GM18526 (cell line): ENCODE data around the gene ASTL.

Source experiments
- POLR2A ChIP-seq: IDR thresholded peaks from 3 replicates; pipeline ENCODE4 v1.6.1; 2011; ENCODE audit not compliant: insufficient read length; ENCODE audit errors: extremely low read depth

Gene ASTL

DNA sequence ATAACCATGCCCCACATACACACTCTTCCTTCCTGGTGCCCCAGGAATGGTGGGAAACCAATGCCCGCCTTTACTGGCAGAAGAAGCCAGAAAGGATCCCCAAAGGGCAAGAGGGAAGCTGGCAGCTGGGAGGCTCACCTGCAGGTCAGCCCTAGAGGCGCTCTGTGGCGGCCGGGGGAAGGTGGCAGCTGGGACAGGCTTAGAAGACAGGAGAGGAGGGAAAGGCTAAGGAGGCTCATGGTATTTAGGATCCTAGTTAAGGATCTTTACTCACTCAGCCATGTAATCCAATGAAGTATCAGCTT, 45.8 kb downstream of the ASTL start:
- no peak for TF ChIP-seq POLR2A

- TF ChIP-seq POLR2A = no peak
These were observed 46.4 kb downstream of the ASTL start for GRCh38 chr2:96091711-96092572.

DNA sequence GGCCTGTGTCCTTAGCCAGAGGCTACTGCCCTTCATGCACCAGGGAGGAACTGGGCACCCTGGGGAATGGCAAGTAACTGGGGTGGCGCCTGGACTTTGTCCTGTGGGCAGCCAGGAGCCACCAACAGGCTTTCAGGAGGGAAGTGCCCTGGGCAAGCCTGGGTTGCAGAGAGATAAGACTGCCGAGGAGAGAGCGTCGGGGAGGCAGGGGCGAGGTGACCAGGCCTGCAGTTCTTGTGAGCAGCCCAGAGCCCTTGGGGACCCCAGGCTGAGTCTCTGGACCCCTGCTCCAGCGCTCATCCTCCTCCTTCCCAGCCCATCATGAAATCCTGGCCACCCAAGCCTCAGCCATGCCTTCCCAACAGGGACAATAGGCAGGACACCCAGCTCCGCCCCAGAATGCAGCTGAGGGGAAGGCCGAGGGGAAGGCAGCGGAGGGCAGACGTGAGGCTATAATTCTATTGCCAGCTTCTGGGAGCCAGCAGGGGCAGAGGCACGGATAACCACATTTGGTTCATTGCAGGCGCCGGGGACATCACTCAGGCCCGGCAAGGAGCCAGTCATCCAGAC, 47.1 kb downstream of the ASTL start:
- TF ChIP-seq POLR2A = no peak

DNA sequence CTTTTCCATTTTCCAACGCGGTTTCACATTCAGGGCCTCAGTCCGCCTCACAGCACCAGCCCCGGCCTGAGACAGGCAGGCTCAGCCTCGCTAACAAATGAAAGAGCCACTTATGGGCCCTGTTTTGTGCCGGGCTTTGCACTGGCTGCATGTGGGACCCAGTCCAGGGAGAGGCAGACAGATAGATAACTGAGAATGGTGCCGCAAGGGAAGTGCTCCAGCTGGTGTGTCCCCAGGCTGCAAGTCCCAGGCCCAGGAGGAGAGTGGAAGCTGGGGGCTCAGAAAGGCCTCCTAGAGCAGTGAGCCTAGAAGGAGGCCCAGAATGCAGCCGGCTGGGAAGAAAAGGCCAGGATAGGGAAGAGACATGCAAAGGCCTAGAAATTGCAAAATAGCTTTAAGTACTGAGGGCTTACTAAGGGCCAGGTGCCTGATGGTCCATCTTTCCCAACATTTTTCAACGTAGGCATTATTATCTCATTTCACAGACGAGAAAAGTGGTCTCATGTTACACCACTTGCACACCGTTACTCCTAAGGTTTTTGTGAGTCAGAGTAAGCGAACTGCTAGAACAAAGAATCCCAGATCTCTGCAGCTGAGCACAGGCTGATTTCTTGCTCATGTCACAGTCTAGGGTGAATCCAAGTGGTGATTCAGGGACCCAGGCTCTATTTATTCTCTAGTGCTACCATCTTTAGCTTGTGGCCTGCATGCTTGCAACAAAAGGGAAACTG, 47.9 kb downstream of the ASTL start:
- no peak for TF ChIP-seq POLR2A

DNA sequence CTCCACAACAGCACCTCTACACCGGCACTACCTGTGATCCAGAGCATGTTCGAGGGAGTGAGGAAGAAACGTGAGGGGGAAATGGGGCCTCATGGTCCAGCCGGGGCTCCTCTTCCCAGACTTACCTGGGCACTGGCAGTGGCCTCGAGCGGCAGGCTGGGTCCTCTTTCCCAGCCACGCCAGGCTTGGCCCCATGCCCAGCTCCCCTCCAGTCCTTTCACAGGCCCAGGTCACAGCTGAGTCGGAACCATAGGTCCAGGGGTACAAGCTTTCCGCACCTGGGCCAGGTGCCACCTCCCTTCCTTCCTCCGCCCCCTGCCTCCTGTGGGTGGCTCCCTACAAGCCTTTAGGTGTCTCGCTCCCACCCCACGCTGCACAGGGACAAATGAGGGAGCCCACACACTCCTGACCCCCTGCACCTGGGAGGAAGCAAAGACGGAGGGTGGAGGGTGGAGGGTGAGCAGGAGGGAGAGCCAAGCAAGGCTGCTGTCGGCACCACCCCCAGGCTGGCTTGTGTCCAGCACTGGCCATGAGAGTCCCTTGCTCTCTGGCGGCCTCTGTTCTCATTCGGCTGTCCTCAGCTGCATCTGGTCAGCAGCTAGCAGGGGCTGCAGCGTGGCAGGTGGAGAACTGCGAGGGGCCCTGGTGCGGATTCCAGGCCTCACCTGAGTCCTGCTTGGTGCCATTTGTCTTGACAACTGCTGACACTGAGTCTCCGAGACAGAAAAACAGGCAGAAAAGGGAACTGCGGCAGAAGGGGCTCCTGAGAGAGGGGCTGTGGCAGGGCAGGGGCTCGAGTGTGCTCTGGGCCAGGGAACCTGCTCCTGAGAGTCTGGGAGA, 48.7 kb downstream of the ASTL start:
- no peak for TF ChIP-seq POLR2A

DNA sequence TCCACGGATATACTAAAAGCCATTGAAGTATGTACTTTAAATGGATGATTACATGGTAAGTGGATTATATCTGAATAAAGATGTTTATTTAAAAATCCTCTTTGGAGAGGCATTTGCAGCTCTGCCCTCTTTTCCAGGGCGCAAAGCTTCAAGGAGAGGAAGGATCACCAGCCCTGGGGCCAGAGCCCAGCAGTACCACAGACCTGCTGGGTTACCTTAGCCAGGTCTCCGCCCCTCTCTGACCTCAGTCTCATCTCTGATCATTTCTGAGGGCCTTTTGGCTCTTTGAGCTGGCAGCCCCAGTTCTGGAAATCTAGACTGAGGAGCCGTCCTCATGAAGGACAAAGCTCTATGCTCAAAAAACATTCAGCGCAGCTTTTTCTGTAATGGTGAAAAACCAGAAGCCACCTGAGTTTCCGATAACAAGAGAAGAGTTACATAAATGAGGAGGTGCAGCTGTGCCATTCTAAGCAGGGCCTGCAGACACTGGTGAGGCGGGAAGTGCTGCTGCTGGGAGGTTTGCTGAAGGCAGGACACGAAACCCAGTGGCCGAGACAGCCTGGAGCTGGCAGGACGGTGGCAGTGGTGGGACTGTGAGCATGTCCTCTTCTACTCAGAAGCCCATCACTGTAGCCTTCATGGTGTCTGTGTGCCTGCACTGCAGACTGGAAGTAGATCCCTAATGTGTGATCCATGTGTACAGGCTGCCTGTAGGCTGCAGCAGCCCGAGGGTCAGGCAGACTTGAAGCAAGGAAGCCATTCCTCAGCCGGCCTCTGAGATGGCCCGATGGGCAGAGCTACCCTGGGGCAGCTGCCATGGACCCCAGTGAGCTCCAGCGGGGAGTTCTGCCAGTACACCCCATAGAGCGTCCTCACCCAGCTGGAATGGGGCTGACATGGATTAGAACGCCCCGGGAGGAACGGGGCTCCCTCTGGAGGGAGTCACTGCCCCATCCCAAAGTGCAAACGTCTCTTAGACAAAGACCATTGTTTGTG, 49.7 kb downstream of the ASTL start:
- no peak for TF ChIP-seq POLR2A

- TF ChIP-seq POLR2A = no peak
These were observed 51.2 kb downstream of the ASTL start for GRCh38 chr2:96087130-96087529.

DNA sequence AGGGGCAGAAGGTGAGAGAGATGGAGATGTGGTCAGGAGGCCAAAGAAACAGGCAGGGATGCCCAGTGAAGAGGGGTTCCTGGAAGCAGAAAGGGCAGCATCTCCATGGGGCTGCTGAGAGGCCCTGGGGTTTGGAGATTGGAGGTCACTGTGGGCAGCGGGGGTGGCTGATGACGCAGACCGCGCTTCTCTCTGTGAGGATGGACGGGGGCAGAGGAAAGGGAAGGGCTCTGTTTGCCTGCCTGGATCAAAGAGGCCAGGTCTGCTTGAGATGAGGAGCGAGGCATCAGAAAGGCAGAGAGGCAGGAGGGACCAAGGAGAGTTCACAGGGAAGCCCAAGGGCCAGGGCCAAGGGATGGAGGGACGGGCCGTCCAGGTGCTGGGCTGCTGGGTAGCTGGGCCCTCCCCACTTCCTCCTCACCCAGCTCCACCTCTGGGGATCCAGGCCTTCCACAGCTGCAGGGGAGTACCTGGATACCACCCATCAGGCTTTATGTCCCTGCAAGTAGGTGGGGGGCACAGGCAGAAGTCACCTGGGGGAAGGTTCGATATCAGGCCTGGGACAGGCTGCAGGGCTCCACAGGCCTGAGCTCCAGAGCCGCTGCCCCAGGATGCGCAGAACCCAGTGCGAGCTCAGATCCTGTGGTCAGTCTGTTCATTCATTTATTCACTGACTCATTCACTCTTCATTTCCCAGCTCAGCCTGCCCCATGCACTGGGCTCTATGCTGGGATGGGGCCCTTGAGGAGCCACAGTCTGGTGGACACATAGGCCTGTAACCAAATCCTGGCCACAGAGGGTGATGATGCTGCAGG, 52.6 kb downstream of the ASTL start:
- TF ChIP-seq POLR2A = no peak

- TF ChIP-seq POLR2A = no peak
These were observed 54.1 kb downstream of the ASTL start for GRCh38 chr2:96083989-96084857.

DNA sequence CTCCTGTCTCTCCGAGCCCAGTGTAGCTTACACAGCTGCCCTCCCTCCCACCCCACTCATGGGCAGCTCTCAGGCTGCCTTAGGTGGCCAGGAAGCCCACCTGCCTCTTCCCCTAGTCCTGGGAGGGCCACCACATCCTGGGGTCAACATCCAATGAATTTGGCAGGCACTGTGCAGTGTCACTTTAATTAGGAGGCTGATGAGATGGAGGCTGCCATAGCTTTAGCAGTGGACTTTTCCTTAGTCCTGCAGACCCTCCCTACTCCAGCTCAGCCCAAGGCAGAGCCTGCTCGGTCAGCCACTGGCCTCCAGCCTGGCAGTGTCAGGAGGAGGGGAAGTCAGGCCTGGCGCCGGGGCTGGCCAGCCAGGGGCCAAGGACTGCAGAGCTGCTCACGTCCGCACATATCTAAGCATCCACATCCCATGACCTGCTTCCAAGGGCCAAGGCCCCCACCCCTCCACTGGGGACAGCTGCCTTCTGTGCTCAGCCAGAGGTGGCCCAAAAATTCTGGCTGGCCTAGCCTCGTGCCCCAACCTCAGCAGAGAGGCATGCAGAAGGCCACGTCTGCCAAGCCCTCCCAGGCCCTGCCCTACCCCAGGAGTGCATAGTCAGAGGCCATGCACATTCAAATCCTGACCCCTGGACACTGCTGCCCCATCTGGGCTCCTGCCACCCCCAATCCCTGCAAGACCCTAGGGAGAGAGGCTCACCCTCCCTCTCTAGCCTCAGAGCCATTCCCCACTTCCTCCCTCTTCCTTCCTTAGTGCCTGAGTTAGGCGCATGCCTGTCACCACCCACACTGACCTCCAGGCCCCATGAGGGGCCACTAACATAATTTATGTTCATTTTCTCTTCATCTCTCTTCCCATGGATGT, 55.0 kb downstream of the ASTL start:
- no peak for TF ChIP-seq POLR2A

- TF ChIP-seq POLR2A = no peak
These were observed 55.9 kb downstream of the ASTL start for GRCh38 chr2:96082211-96083063.
